HG03439 (cell line): ENCODE results near the gene LAMC3.

ENCODE experiments used
- ATAC-seq: cut with Tn5 transposase; IDR thresholded peaks from one replicate; pipeline ENCODE4 v1.9.1; 2021; ENCODE audit warnings: mild to moderate bottlenecking, moderate library complexity; ENCODE audit not compliant: unreplicated experiment

LAMC3 gene

GRCh38 chr9:131068076-131068816 is 59.3 kb downstream of the LAMC3 start:
- ATAC-seq = no peak

- ATAC-seq = no peak
Observed at GRCh38 chr9:131069699-131070098, 60.7 kb downstream of the LAMC3 start.

GRCh38 chr9:131072107-131072870 is 63.3 kb downstream of the LAMC3 start:
- no peak for ATAC-seq

GRCh38 chr9:131072871-131073237 is 63.9 kb downstream of the LAMC3 start:
- ATAC-seq = no peak

GRCh38 chr9:131076347-131077195 is 67.6 kb downstream of the LAMC3 start:
- no peak for ATAC-seq

- no peak for ATAC-seq
Observed at GRCh38 chr9:131078427-131079366, 69.7 kb downstream of the LAMC3 start.

- no peak for ATAC-seq
Observed at GRCh38 chr9:131080589-131080988, 71.6 kb downstream of the LAMC3 start.

GRCh38 chr9:131081868-131082267 is 72.9 kb downstream of the LAMC3 start:
- no peak for ATAC-seq

- ATAC-seq = no peak
Observed at GRCh38 chr9:131082774-131083512, 74.0 kb downstream of the LAMC3 start.

GRCh38 chr9:131084661-131085369 is 75.8 kb downstream of the LAMC3 start:
- no peak for ATAC-seq

GRCh38 chr9:131085370-131086122 is 76.6 kb downstream of the LAMC3 start:
- no peak for ATAC-seq

- ATAC-seq = no peak
Observed at GRCh38 chr9:131087354-131087893, 78.5 kb downstream of the LAMC3 start.

GRCh38 chr9:131090025-131090787 is 81.2 kb downstream of the LAMC3 start:
- ATAC-seq = no peak

- ATAC-seq = no peak
Observed at GRCh38 chr9:131091352-131091992, 82.5 kb downstream of the LAMC3 start.

- ATAC-seq = no peak
Observed at GRCh38 chr9:131092030-131092429, 83.1 kb downstream of the LAMC3 start.

- ATAC-seq = no peak
Observed at GRCh38 chr9:131092548-131093440, 83.8 kb downstream of the LAMC3 start.
